Measurements from ENCODE around the gene PTGDS.

GRCh38 chr9:136982232-136983051 lies 5.1 kb downstream of the PTGDS start, which contains the start of gene LCNL1:
- no peak for TF ChIP-seq POLR2A (IDR thresholded peaks at IDR 0.05; ENCODE audit: low read depth, low read length)
- TF ChIP-seq, protein P1, sequence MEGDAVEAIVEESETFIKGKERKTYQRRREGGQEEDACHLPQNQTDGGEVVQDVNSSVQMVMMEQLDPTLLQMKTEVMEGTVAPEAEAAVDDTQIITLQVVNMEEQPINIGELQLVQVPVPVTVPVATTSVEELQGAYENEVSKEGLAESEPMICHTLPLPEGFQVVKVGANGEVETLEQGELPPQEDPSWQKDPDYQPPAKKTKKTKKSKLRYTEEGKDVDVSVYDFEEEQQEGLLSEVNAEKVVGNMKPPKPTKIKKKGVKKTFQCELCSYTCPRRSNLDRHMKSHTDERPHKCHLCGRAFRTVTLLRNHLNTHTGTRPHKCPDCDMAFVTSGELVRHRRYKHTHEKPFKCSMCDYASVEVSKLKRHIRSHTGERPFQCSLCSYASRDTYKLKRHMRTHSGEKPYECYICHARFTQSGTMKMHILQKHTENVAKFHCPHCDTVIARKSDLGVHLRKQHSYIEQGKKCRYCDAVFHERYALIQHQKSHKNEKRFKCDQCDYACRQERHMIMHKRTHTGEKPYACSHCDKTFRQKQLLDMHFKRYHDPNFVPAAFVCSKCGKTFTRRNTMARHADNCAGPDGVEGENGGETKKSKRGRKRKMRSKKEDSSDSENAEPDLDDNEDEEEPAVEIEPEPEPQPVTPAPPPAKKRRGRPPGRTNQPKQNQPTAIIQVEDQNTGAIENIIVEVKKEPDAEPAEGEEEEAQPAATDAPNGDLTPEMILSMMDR (IDR thresholded peaks at IDR 0.05 in 2 of 3, conservative IDR thresholded peaks at IDR 0.05 in 1 of 3; ENCODE audit: control insufficient read depth in 2 of 3, extremely low read depth in 1 of 3, insufficient read depth in 1 of 3, low read depth in 3 of 3, low read length in 3 of 3): no peak
- TF ChIP-seq POLR2AphosphoS5 (IDR thresholded peaks at IDR 0.05; ENCODE audit: low read length): no peak
- TF ChIP-seq CBFB (IDR thresholded peaks at IDR 0.05; ENCODE audit: low read depth): no peak
- no peak for TF ChIP-seq BRCA1 (IDR thresholded peaks at IDR 0.05; ENCODE audit: low read depth, low read length)
- no peak for TF ChIP-seq TAF1 (IDR thresholded peaks at IDR 0.05; ENCODE audit: borderline replicate concordance, low read depth, low read length)
